ENCODE results near the gene NVL. TPM values are rescaled to one million over a fixed set of nuclear protein-coding genes. Genes with fewer than 3 reads are reported as not detected.
A peak's percentile ranks its signal among the peaks of the same experiment; 100 is the strongest.
"Not testable (repeated sequence)": the region's sequence is repeated elsewhere in the genome, so short reads cannot be mapped to it uniquely, and the experiment has no call there.

The NVL gene
- total RNA-seq, 1 experiment from 2014 or later: 31.8 TPM

GRCh38 chr1:224338150-224338838 is 8.3 kb upstream of the NVL start:
- no peak for DNase-seq (ENCODE audit: low read depth)

- DNase-seq (ENCODE audit: low read depth): no peak
These were observed 4.2 kb upstream of the NVL start for GRCh38 chr1:224333939-224334786.

GRCh38 chr1:224333309-224333926 is 3.4 kb upstream of the NVL start:
- peak; percentile 50 for DNase-seq (ENCODE audit: low read depth)

- DNase-seq (ENCODE audit: low read depth): no peak
These were observed 1.9 kb upstream of the NVL start for GRCh38 chr1:224331824-224332223.

- no peak for DNase-seq (ENCODE audit: low read depth)
These were observed 1.4 kb upstream of the NVL start for GRCh38 chr1:224331326-224331725.

GRCh38 chr1:224329484-224329841 is 509 bp downstream of the NVL start:
- no peak for DNase-seq (ENCODE audit: low read depth)

- DNase-seq (ENCODE audit: low read depth): no peak
These were observed 1.3 kb downstream of the NVL start for GRCh38 chr1:224328644-224329043.

- no peak for DNase-seq (ENCODE audit: low read depth)
These were observed 4.0 kb downstream of the NVL start for GRCh38 chr1:224325959-224326358.

- no peak for DNase-seq (ENCODE audit: low read depth)
These were observed 8.3 kb downstream of the NVL start for GRCh38 chr1:224321706-224322105.

GRCh38 chr1:224317383-224318045 is 12.5 kb downstream of the NVL start:
- DNase-seq (ENCODE audit: low read depth): no peak

GRCh38 chr1:224312025-224312424 is 17.9 kb downstream of the NVL start:
- DNase-seq (ENCODE audit: low read depth): no peak

- not testable (repeated sequence) for DNase-seq (ENCODE audit: low read depth)
These were observed 18.5 kb downstream of the NVL start for GRCh38 chr1:224311503-224311902.

- DNase-seq (ENCODE audit: low read depth): no peak
These were observed 21.9 kb downstream of the NVL start for GRCh38 chr1:224308064-224308463.

GRCh38 chr1:224304767-224305166 is 25.2 kb downstream of the NVL start:
- no peak for DNase-seq (ENCODE audit: low read depth)

GRCh38 chr1:224302947-224303346 is 27.0 kb downstream of the NVL start:
- DNase-seq (ENCODE audit: low read depth): no peak

GRCh38 chr1:224301391-224301790 is 28.6 kb downstream of the NVL start:
- no peak for DNase-seq (ENCODE audit: low read depth)

- DNase-seq (ENCODE audit: low read depth): peak; percentile 65
These were observed 29.6 kb downstream of the NVL start for GRCh38 chr1:224300346-224300745.

GRCh38 chr1:224298346-224299330 is 31.3 kb downstream of the NVL start:
- no peak for DNase-seq (ENCODE audit: low read depth)

GRCh38 chr1:224294775-224295174 is 35.2 kb downstream of the NVL start:
- no peak for DNase-seq (ENCODE audit: low read depth)

- peak; percentile 9 for DNase-seq (ENCODE audit: low read depth)
These were observed 37.6 kb downstream of the NVL start for GRCh38 chr1:224292419-224292818.

GRCh38 chr1:224289396-224289795 is 40.6 kb downstream of the NVL start:
- no peak for DNase-seq (ENCODE audit: low read depth)

All from Daoy (cell line).